ENCODE data around the gene CDC123.
"Not testable (repeated sequence)": the region's sequence is repeated elsewhere in the genome, so short reads cannot be mapped to it uniquely, and the experiment has no call there.

DNA sequence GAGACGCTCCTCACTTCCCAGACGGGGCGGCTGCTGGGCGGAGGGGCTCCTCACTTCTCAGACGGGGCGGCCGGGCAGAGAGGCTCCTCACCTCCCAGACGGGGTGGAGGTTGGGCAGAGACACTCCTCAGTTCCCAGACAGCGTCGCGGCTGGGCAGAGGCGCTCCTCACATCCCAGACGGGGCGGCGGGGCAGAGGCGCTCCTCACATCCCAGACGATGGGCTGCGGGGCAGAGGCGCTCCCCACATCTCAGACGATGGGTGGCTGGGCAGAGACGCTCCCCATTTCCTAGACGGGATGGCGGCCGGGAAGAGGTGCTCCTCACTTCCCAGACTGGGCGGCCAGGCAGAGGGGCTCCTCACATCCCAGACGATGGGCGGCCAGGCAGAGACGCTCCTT is 30.4 kb downstream of the CDC123 start:
- TF ChIP-seq POLR2A (IDR thresholded peaks at IDR 0.05; ENCODE audit: low read length); GATA1 (IDR thresholded peaks at IDR 0.05; ENCODE audit: low read depth, low read length): not testable (repeated sequence)
